GM20000 (cell line): ENCODE data around the gene ENTPD6.

Experiments used
- DNase-seq: peaks from one replicate; pipeline ENCODE4 v3.0.0; 2012; ENCODE audit warnings: low spot score
- TF ChIP-seq, protein P1 (sequence below): IDR thresholded peaks from 2 replicates; pipeline ENCODE4 v1.5.1; 2012; ENCODE audit warnings: mild to moderate bottlenecking, control low read depth; ENCODE audit errors: extremely low read depth, missing control alignments

Gene ENTPD6

DNA sequence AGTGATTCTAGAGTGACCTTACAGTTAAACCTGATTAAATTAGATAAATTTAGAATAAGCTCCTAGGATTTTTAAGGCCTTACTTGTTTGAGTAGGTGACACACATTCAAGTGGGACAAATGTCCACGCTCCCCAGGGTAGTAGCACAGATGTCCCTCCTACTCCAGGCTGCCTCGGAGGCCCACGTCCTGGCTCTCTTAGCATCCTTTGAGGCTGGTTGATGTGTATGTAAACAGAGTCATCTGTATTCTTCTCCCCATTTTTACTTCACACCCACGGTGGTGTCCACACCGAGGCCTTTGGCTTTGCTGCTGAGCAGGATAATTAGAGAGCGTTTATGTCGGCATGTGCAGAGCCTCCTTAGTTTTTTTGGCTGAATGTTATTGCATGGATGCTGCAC lies 15.8 kb downstream of the ENTPD6 start:
- TF ChIP-seq, protein P1, sequence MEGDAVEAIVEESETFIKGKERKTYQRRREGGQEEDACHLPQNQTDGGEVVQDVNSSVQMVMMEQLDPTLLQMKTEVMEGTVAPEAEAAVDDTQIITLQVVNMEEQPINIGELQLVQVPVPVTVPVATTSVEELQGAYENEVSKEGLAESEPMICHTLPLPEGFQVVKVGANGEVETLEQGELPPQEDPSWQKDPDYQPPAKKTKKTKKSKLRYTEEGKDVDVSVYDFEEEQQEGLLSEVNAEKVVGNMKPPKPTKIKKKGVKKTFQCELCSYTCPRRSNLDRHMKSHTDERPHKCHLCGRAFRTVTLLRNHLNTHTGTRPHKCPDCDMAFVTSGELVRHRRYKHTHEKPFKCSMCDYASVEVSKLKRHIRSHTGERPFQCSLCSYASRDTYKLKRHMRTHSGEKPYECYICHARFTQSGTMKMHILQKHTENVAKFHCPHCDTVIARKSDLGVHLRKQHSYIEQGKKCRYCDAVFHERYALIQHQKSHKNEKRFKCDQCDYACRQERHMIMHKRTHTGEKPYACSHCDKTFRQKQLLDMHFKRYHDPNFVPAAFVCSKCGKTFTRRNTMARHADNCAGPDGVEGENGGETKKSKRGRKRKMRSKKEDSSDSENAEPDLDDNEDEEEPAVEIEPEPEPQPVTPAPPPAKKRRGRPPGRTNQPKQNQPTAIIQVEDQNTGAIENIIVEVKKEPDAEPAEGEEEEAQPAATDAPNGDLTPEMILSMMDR, result no peak
- no peak for DNase-seq

DNA sequence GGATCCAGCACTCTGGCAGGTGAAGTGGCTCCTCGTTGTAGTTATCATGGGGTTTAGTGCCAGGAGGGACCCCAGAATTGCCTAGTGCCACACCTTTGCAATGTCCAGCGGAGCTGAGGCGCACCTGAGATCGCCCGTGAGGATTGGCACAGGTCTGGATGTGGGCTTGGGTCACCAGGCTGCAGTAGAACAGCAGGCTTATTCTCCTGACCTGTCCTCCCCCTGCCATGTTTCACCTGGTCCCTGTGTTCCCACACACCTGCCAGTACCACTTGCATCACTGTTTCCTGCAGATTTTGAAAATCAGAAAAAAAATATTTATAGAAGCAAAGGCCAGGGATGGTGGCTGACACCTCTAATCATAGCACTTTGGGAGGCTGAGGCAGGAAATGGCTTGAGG lies 16.7 kb downstream of the ENTPD6 start:
- no peak for DNase-seq
- TF ChIP-seq, protein P1, result no peak

DNA sequence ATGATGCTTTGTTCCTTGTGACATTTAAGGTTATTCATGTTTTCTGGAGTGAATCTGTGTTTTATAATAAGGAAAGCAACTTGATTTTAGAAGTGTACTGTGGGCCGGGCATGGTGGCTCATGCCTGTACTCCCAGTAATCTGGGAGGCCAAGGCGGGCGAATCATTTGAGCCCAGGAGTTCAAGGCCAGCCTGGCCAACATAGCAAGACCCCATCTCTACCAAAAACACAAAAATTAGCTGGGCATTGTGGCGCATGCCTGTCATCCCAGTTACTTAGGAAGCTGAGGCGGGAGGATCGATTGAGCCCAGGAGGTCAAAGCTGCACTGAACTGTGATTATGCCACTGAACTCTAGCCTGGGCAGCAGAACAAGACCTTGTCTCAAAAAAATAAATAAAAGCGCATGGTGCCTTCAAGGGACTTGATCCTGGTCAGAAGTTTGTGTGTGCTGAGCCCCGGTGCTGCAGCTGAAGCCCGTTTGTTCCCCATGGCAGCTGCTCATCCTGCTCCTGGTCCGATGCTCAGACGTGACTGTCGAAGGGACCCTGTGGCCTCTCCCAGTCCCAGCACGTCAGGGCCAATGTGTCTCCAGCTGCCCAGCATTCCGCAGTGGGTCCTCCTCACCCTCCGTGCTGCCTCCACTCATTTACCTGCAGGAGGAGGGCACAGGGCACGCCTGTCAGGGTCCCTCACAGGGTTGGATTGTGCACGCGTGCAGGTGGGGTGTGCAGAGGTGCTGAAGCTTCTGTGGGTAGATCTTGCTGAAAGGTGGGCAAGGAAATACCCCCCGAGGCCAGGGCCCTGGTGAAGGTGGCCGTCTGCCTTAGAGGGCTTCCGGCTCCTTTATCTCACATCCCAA lies 18.3 kb downstream of the ENTPD6 start:
- no peak for DNase-seq
- TF ChIP-seq, protein P1, result no peak

DNA sequence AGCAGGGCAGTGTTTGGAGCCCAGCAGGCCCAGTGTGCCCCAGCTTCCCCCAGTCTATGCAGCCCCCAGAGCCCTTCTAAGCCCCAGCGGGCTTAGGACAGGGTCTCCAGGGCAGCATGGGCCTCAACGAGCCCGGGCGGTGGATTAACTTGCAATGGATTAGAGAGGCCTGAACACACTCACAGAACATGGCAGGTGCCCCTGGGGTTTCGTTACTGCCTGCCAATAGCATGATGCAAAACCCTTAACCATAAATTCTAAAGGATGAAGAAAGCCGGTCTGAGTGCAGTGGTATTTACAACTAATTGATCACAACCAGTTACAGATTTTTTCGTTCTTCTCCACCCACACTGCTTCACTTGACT lies 18.9 kb downstream of the ENTPD6 start:
- no peak for DNase-seq
- TF ChIP-seq, protein P1, result no peak

DNA sequence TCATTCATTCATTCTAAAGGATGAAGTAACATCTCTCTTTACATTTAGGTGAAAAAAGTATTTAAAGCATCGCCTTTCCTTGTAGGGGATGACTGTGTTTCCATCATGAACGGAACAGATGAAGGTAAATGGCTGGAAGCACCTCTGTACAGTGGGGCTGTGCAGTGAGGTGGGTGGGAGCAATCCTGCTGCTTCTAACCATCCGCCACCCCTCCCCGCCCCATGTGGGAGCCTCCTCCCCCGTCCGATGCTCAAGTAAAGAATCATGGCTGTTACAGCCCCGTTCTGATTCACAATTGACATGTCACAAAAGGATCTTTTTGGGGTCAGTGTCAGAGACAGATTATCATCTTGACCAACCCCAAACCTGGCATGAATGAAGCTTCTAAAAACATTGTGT lies 19.3 kb downstream of the ENTPD6 start:
- no peak for DNase-seq
- TF ChIP-seq, protein P1, result no peak

- no peak for DNase-seq
- TF ChIP-seq, protein P1, result no peak
These were observed 20.0 kb downstream of the ENTPD6 start for GRCh38 chr20:25215521-25215920.

DNA sequence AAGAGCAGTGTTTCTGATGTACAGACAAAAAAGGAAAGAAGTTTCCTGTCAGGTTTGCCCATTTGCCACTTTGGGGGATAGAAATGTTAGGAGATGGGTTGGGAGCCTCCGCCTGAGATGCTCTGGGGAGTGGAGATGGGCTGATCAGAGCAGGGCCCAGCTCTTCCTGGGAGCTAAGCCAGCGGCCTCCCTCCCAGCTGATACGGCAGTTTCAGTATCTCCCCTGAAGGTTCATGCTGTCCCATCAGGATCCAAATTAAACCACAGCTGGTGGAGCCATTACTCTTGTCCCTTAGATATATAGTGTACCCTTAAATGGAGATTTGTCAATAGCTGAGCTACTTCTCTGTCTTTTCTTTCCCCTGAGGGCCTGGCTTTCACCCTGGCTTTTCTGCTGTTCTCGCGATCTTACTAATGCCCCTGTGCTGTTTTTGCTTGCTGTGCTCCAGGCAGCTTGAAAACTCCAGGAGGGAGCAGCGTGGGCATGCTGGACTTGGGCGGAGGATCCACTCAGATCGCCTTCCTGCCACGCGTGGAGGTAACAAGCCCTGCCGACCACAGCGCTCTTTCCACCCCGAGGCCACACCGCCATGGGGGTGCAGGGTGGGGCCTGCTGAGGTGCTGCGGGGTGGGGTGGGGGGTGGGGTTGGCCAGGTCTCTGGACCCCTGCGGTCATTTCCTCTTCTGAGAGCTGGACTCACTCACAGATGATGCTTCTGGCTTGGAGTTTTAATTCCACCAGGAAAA lies 20.9 kb downstream of the ENTPD6 start:
- no peak for DNase-seq
- TF ChIP-seq, protein P1, result no peak
